Endothelial cell (in vitro differentiated cells): Measurements from ENCODE around the gene WNK2. TPM values are rescaled to one million over a fixed set of nuclear protein-coding genes. Genes with fewer than 3 reads are reported as not detected.

Experiments used
- DNase-seq: peaks from one replicate; pipeline ENCODE4 v3.0.0; 2021; ENCODE audit warnings: low spot score
- H3K27ac Mint-ChIP-seq: one replicate; pipeline ENCODE4 v1.8.0; 2021; ENCODE audit warnings: mixed read lengths, inconsistent platforms; ENCODE audit not compliant: unreplicated experiment
- H3K27me3 Mint-ChIP-seq: one replicate; pipeline ENCODE4 v1.8.0; 2021; ENCODE audit warnings: mild to moderate bottlenecking, moderate library complexity, mixed read lengths, inconsistent platforms; ENCODE audit not compliant: unreplicated experiment
- H3K36me3 Mint-ChIP-seq: one replicate; pipeline ENCODE4 v1.8.0; 2021; ENCODE audit warnings: mild to moderate bottlenecking, low read depth, mixed read lengths, inconsistent platforms; ENCODE audit not compliant: unreplicated experiment
- H3K4me1 Mint-ChIP-seq: one replicate; pipeline ENCODE4 v1.8.0; 2021; ENCODE audit warnings: mild to moderate bottlenecking, mixed read lengths, inconsistent platforms; ENCODE audit not compliant: unreplicated experiment
- H3K4me3 Mint-ChIP-seq: one replicate; pipeline ENCODE4 v1.8.0; 2021; ENCODE audit warnings: mild to moderate bottlenecking, mixed read lengths, inconsistent platforms; ENCODE audit not compliant: unreplicated experiment
- H3K9me3 Mint-ChIP-seq: one replicate; pipeline ENCODE4 v1.8.0; 2021; ENCODE audit warnings: mixed read lengths, inconsistent platforms; ENCODE audit not compliant: unreplicated experiment
- CTCF ChIP-seq: fragments of 200-600 bp; sonication (generic); IDR thresholded peaks from one replicate; pipeline ENCODE4 v1.5.0; 2021; ENCODE audit warnings: antibody characterized with exemption; ENCODE audit not compliant: unreplicated experiment
- total RNA-seq: library from RNA; stranded (reverse); fragmentation: NEBNext Ultra II Directional; extraction: Animal tissue kit (Norgen Biotek cat#: 25700); gene quantifications from one replicate; pipeline ENCODE4 v1.2.1, GENCODE V29; 2021; ENCODE audit not compliant: unreplicated experiment

WNK2 gene
- total RNA-seq, 1 donor from 2014 or later, result 0.82 TPM

- DNase-seq, result no peak
- H3K27me3 Mint-ChIP-seq, result no peaks in the 10 kb centered on the region
- no peaks in the 10 kb centered on the region for H3K4me1 Mint-ChIP-seq
- H3K36me3 Mint-ChIP-seq, result no peaks in the 10 kb centered on the region
- H3K27ac Mint-ChIP-seq, result no peak overlapping the region
- no peak for TF ChIP-seq CTCF
- H3K9me3 Mint-ChIP-seq, result no peaks in the 10 kb centered on the region
- no peak overlapping the region for H3K4me3 Mint-ChIP-seq
These were observed 103.7 kb downstream of the WNK2 start for GRCh38 chr9:93287593-93287992.

- no peak for TF ChIP-seq CTCF
- H3K36me3 Mint-ChIP-seq, result no peaks in the 10 kb centered on the region
- no peak overlapping the region for H3K27ac Mint-ChIP-seq
- DNase-seq, result no peak
- H3K4me3 Mint-ChIP-seq, result no peak overlapping the region
- H3K9me3 Mint-ChIP-seq, result no peaks in the 10 kb centered on the region
- no peaks in the 10 kb centered on the region for H3K27me3 Mint-ChIP-seq
- no peaks in the 10 kb centered on the region for H3K4me1 Mint-ChIP-seq
These were observed 104.4 kb downstream of the WNK2 start for GRCh38 chr9:93288341-93288740.

- Mint-ChIP-seq H3K36me3 (no peaks in the 10 kb centered on the region), H3K27me3 (peaks cover 3% of the 10 kb centered on the region), H3K4me3 (no peak overlapping the region), H3K27ac (no peak overlapping the region), H3K4me1 (no peaks in the 10 kb centered on the region), H3K9me3 (no peaks in the 10 kb centered on the region)
- TF ChIP-seq CTCF, result no peak
- no peak for DNase-seq
These were observed 105.2 kb downstream of the WNK2 start for GRCh38 chr9:93288891-93289883.

GRCh38 chr9:93290495-93291434, 106.8 kb downstream of the WNK2 start:
- Mint-ChIP-seq H3K9me3 (no peaks in the 10 kb centered on the region), H3K4me1 (no peaks in the 10 kb centered on the region), H3K27ac (no peak overlapping the region), H3K36me3 (no peaks in the 10 kb centered on the region), H3K4me3 (no peak overlapping the region), H3K27me3 (peaks cover 3% of the 10 kb centered on the region)
- no peak for DNase-seq
- no peak for TF ChIP-seq CTCF
